Measurements from ENCODE around the gene VSTM4.

DNA sequence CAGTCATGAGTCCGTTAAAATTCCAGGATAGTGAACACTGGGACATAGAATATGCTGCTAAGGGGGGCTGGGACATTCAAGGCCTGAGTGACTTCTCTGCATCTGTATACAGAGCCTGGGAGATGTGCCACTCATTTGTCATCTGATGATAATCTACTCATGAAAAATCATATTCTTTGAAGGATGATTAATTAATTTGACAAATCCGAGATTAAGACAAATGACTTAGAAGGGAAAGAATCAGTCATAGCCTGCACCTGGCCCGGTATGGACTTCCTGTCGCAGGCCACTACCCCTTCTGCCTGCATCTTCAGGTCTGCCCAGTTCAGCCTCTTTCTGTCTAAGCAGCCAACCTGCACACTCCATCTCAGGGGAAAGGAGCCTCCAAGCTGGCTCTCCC is 37.3 kb upstream of the VSTM4 start:
- TF ChIP-seq, protein P1, sequence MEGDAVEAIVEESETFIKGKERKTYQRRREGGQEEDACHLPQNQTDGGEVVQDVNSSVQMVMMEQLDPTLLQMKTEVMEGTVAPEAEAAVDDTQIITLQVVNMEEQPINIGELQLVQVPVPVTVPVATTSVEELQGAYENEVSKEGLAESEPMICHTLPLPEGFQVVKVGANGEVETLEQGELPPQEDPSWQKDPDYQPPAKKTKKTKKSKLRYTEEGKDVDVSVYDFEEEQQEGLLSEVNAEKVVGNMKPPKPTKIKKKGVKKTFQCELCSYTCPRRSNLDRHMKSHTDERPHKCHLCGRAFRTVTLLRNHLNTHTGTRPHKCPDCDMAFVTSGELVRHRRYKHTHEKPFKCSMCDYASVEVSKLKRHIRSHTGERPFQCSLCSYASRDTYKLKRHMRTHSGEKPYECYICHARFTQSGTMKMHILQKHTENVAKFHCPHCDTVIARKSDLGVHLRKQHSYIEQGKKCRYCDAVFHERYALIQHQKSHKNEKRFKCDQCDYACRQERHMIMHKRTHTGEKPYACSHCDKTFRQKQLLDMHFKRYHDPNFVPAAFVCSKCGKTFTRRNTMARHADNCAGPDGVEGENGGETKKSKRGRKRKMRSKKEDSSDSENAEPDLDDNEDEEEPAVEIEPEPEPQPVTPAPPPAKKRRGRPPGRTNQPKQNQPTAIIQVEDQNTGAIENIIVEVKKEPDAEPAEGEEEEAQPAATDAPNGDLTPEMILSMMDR (IDR thresholded peaks at IDR 0.05) = no peak
- TF ChIP-seq POLR2A (IDR thresholded peaks at IDR 0.05) = no peak
- no peak for TF ChIP-seq POLR2AphosphoS5 (IDR thresholded peaks at IDR 0.05)
- no peak for TF ChIP-seq EP300 (IDR thresholded peaks at IDR 0.05)

All from suprapubic skin (tissue), 4 donors.